ENCODE measurements around the gene ZNF679.
"Not testable (repeated sequence)": the region's sequence is repeated elsewhere in the genome, so short reads cannot be mapped to it uniquely, and the experiment has no call there.

ZNF679 gene

DNA sequence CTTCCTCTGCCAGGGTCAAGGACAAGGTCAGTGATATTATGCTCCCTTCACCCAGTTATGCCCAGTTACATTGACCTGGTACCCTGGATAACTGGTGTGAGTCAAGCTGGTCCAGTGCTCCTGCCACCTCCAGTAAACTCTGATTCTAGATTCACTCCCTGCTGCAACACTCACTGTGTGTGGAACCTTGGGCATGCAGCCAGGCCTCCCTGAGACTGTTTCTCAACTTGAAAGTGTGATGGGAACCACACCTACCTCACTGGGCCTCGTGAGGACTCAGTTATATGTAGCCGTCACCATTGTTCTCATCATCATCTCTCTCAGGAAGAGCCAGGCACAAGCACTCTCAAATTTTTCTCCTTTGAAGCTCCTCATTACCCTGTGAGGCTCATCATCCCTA is 84.6 kb downstream of the ZNF679 start:
- TF ChIP-seq, protein P1, sequence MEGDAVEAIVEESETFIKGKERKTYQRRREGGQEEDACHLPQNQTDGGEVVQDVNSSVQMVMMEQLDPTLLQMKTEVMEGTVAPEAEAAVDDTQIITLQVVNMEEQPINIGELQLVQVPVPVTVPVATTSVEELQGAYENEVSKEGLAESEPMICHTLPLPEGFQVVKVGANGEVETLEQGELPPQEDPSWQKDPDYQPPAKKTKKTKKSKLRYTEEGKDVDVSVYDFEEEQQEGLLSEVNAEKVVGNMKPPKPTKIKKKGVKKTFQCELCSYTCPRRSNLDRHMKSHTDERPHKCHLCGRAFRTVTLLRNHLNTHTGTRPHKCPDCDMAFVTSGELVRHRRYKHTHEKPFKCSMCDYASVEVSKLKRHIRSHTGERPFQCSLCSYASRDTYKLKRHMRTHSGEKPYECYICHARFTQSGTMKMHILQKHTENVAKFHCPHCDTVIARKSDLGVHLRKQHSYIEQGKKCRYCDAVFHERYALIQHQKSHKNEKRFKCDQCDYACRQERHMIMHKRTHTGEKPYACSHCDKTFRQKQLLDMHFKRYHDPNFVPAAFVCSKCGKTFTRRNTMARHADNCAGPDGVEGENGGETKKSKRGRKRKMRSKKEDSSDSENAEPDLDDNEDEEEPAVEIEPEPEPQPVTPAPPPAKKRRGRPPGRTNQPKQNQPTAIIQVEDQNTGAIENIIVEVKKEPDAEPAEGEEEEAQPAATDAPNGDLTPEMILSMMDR (IDR thresholded peaks at IDR 0.05; ENCODE audit: control insufficient read depth, extremely low read depth, insufficient read depth), result no peak
- H3K4me3 ChIP-seq (ENCODE audit: low read depth, low read length), result no peak overlapping the region
- no peak for DNase-seq (ENCODE audit: low read depth)

DNA sequence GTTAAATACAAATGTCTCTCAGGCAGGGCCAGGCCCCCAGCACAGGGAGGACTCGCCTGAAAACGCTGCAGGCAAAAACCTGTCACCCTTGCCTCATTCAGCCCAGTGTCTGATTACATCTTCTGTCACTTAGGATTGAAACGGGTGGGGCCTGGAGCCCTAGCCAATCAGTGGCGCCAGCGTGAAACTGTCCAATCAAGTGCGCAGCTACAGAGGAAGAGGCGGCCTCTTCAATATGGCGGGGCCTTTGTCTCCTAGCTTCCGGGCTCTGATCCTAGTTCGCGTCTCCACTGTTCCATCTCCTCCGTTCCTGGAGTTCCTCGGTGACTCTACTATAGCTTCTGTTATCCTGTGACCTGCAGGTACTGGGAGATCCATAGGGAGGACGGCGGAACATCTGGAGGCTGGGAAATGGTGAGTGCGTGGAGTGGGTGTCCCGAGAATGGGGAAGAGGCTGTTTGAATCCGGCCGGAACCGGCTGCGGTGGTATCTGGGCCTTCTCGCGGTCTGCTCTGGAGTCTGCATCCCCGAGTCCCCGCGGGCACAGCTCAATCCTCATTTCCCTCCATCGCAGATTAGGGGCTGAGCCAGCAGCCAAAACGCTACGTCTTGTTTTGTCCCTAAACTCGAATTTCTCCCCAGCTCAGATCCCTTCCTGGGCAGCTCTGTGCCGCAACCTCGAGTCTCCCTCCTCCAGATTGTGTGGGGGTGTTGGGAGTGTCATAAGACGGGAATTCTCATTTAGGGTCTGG is 85.6 kb downstream of the ZNF679 start, which contains the start of gene ZNF736:
TSS of gene ZNF736 (plus strand) at position 222 of the 752 bp plus-strand sequence. CDS start at position 412, 190 bp downstream.
- TF ChIP-seq, protein P1 (IDR thresholded peaks at IDR 0.05; ENCODE audit: control insufficient read depth, extremely low read depth, insufficient read depth), result no peak
- peak; percentile 90 for DNase-seq (ENCODE audit: low read depth)
- peak within 1 kb of the TSS; percentile 81 for H3K4me3 ChIP-seq (ENCODE audit: low read depth, low read length)

DNA sequence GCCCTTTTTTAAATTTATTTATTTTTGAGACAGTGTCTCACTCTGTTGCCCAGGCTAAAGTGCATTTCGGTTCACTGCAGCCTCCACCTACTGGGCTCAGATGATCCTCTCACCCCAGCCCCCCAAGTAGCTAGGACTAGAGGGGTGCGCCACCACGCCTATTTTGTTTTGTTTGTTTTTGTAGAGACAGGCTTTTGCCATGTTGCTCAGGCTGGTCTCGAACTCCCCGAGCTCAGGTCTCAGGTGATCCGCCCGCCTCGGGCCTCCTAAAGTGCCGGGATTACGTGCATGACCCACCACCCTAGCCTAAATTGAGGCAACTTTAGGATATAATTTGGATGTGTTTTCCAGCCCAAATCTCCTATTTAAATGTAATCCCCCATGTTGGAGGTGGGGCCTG is 86.3 kb downstream of the ZNF679 start:
- H3K4me3 ChIP-seq (ENCODE audit: low read depth, low read length), result peak overlapping the region; percentile 81
- TF ChIP-seq, protein P1 (IDR thresholded peaks at IDR 0.05; ENCODE audit: control insufficient read depth, extremely low read depth, insufficient read depth), result no peak
- no peak for DNase-seq (ENCODE audit: low read depth)

DNA sequence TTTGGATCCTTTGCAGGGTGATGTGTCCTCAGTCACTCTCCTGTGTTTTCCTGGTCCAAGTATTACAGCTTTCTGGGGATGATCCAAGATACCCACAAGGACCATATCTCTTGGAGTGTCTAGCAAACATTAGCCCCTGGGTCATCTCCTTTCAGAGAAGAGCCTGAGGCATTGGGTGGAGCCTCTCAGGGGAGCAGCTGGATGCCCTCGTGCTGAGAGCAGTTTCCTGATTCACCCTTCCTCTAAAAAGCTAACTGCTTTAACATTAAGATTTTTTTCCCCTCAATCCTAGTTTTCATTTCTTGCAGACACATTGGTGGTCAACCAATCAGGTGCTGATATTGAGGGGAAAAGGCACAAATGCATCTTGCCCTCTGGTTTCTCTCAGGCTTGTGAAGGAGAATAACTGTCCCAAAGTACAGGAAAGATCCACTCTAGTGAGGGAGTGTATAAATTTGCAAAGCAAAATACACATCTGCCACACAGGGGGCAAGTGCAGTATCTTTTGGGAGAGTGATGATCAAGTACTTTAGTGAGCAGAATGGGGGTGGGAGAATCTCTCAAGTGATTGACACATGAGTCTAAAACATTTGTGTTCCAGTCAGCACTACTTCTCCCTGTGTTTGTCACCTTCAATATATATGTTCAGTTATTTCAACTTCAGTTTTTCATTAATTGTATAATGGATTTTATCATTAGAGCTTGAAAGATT is 87.9 kb downstream of the ZNF679 start:
- not testable (repeated sequence) for DNase-seq (ENCODE audit: low read depth); H3K4me3 ChIP-seq (ENCODE audit: low read depth, low read length)
